Measurements from ENCODE around the gene NREP.
"Not testable (repeated sequence)": the region's sequence is repeated elsewhere in the genome, so short reads cannot be mapped to it uniquely, and the experiment has no call there.

The NREP gene

DNA sequence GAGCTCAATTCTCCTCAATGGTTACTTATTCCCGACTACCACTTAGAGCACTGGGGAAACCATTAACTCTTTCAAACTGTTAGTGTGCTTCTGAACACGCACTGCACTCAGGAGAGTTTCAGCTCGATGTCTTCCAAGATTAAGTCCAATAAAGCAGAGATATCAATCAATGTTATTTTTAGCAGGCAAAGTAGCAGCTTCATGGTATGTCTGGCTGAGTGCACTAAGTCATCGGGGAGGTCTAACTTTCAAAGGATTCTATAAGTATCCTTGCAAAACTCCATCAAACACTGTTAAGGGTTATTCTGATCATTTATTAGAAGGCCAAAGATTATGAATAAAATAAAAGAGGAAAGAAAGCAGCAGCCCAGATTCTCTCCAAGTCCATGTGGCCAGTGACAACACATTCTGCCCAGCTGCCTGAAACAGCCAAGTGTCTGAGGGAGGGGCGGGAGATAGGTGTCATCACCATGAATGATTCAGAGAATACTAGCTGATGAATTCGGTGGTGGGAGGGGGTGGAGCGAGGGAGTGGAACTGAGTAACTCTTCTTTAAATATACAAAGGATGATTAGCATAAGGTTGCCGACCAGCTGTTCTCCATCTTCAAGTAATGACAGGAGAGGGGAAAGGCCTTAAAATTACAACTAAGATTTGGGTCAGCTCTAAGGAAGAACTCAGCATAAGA lies 21.3 kb downstream of the NREP start:
- no peak for DNase-seq

DNA sequence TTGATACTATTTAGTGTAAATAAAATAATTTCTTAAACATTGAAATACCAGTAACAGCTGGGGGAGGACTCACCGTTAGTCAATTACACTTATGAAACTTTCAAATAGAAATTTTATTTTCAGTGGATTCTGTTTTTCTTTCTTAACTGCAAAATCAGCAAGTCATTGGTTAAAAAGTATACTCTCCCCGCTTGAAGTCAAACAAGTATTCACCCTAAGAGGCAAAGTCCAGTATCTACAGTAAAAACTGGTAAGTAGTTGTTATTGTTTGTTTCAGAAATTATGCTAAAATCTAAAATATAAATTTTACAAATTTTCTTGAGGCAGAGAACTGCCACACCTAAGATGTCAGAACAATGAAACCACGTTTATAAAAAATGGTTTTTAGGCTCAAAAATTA lies 22.4 kb downstream of the NREP start:
- no peak for DNase-seq

DNA sequence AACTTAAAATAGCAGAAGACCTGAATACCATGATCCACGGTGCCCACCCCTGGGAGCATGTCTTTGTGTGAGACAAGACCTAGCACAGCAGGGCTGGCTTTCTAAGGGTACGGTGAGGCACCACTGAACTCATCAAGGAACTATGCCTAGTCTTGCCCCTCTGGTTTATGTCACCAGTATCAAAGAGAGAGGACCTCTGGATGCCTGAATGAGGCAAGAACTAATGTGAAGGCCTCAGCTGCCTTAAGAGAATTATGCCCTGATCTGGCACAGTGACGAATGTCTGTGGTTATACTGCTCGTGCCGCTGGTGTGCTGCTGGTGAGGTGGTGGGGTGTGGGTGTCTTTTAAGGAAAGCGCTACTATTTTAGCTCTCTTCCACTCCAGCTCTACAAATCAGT lies 23.0 kb downstream of the NREP start:
- no peak for DNase-seq

DNA sequence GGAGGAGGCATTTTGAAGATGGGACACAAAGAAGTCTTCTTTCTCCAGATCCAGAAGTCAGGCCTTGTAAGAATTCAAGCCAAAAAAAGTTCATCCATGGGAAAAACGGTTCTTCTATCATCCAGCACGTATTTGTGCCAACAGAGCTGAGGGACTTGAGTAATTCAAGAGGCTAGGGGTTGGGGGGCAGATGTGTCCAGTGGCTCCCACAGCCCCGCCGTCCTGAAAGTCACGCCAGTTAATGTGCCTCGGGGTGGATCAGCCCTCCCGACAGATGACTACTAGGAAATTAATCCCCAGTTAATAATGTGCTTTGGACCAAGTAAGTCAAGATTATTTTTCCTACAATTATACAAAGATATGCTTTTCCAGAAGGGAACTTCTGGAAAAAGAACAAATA lies 23.4 kb downstream of the NREP start:
- no peak for DNase-seq

DNA sequence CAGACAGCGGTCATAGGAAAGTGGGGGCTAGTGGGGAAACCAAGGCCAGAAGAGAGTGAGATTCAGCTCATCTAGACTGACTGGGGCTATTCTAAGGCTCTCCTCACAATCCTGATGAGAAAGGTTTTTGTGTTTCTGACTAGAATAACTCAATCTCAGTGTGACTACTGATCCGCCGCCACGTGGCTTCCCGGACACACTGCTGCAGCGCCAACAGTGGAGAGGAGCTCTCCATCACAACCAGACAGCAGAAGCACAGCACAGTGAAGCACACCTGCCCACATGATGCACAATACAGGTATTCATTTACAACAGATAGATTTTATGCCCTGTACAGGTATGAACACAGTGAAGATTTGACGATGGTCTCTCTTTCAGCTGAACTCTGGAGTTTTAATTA lies 25.4 kb downstream of the NREP start:
- no peak for DNase-seq

DNA sequence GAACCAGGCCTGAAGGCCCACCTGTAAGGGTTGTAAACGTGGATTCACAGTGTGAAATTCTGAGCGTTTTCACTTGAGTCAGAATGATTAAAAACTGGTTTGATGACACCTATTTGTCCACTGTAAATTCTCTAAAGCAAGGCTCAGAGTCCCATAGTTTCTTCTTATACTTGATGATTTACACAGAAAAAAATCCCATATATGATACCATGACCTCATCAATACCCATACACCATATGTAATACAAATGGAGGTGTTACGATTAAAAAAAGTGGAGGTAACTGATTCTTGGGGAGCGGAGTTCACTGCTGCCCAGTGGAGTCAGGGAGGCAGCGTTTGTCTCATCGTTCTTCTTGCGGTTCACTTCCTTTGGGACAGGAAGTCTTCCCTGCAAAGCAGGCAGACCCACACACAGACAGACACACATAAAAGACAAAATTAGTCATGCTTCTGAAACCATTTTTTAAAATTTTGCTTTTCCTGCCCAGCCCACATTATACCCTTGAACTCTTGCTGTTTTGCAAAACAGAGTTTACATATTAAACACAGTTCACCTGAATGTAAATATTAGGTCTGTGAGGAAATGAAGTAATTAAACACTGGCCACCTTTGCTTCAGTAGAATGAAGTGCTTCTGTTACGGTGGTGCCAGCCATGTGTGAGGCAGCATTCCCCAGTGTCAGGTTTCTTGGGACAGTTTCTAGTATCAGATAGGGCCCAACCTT lies 26.2 kb downstream of the NREP start:
- no peak for DNase-seq

DNA sequence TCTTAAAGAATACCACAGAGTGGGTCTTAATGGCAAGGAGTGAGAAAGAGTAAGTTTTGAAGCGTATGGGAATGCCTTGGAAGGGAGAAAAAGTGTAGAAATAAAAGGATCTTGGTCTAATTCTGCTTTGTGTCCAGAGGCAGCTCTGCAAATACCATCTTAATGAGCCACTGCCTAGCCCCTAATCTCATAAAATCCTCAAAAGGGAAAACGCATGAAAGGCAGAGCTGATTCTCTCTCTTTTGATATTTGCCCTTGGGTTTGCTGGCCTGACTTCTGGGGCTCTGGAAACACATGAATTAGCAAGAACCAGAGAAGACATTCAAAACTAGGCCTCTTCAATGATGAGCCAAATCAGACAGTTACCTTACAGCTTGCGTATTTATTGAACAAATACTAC lies 28.1 kb downstream of the NREP start:
- DNase-seq: no peak

DNA sequence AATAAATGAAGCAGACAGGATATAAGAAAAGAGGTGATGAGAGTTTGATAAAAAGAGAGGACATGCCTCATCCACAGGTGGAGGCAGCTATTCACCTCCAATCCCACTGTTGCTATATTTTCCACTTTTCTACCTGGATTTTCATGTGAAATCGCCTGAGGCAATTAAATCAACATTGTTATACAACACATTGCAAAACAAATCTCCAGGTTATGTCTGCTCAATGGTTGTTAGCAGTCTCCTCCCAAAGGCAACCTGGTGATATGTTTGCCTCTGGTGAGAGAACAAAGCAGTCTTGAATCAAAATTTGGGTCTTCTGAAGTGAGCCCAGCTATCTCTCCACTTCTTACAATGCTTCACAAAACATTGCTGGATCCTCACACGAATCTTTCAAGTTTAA lies 30.0 kb downstream of the NREP start:
- DNase-seq: no peak

DNA sequence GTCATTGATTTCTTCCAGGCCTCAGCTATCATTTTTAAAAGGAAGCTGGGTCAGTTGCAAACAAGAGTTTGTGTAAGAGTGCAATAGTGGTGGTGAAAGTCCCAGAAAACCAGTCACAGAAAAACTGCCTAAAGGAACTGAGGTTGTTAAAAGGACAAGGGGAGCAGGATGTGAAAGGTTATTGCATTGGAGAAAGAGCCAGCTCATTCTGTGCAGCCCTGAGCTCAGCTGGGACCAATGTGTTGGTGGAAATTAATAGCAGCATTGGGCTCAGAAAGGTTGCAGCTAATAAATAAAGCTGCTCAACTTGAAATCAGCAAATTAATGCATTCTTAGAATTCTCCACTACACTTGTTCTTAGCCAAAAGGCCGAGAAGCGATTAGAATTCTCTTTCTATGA lies 34.9 kb downstream of the NREP start:
- DNase-seq: no peak

DNA sequence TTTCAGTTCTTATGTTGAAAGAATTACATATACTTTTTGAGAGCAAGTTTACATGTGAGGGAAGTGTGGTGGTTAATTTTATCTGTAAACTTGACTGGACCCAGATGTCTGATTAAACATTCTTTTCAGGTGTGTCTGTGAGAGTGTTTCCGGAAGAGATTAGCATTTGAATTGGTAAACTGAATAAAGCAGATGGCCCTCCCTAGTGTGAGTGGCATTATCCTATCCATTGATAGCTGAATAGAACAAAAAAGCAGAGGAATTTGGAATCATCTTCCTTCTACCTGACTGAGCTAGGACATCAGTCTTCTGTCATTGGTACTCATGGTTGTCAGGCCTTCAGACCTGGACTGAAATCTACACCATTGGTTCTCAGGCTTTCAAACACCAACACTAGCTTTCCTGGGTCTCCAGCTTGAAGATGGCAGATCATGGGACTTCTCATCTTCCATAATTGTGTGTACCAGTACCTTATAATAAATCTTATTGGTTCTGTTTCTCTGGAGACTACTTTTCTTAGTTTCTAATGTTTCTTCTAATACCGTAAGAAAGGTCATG lies 36.6 kb downstream of the NREP start:
- no peak for DNase-seq

DNA sequence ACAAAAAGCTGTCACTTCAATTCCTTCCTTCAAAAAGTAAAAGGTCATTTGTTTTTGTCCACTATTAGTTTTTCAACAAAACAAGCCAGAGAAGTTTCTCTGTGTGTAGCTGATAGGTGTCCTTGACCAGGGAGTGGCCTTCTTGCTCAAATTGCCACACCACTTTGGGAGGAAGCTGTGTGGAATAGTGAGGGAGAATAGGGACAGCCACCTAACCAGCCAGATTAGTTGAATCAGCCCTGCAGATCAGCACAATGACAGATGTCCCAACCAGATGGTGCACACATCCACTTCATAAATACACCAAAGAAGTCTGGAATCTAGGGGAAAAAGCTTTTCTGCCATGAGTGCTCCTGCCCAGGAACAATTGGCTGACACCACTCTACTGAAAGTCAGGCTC lies 37.2 kb downstream of the NREP start:
- no peak for DNase-seq

DNA sequence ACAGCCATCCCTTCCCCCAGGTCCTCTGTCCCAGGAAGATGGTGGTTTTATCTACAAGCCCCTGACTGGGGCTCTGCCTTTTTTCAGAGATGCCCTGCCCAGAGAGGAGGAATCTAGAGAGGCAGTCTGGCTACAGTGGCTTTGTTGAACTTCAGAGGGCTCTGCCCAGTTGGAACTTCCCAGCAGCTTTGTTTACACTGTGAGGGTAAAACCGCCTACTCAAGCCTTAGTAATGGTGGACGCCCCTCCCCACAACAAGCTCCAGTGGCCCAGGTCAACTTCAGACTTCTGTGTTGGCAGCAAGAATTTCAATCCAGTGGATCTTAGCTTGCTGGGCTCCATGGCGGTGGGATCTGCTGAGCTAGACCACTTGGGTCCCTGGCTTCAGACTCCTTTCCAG lies 40.2 kb downstream of the NREP start:
- DNase-seq: not testable (repeated sequence)

DNA sequence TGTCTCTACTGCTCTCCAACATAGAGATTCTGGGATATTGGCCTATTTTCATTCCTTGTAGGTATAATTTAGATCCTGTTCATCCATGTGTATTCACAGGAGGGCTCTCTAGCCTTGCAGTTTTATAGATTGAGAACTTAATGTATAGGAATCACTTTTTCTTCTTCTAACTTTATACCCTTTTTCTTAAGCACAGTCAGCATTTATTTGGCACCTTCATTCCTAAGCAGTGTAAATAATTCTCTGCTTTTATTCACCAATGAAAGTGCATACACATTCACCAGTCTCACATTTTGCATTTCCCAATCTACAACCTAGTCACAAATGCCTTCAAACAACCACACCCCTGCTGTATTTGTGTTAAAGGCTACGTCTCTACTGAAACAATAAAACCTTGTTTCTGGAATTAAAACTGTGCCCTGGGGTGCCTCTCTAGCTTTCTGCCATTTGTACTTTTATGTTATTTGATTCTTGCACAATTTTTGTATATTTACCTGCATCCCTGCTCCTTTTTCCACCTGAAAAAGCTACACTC lies 49.3 kb downstream of the NREP start:
- DNase-seq: no peak

DNA sequence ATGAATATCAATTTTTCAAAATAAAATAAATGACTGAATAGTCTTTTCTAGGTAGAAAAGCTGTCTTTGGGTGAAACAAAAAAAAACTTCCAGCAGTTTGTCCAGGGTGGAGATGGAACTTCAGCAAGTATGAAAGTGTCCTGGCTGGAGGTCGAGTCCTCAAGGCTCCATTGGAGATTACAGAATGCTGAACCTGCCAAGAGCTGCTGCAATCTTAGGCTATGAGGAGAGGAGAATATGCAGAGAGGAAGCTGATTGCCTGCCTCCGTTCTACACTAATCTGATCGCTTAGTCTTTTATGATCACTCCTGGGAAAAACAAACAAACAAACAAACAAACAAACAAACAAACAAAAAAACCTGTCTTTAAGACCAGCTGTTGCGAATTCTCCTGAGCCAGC lies 50.6 kb downstream of the NREP start:
- DNase-seq: no peak

DNA sequence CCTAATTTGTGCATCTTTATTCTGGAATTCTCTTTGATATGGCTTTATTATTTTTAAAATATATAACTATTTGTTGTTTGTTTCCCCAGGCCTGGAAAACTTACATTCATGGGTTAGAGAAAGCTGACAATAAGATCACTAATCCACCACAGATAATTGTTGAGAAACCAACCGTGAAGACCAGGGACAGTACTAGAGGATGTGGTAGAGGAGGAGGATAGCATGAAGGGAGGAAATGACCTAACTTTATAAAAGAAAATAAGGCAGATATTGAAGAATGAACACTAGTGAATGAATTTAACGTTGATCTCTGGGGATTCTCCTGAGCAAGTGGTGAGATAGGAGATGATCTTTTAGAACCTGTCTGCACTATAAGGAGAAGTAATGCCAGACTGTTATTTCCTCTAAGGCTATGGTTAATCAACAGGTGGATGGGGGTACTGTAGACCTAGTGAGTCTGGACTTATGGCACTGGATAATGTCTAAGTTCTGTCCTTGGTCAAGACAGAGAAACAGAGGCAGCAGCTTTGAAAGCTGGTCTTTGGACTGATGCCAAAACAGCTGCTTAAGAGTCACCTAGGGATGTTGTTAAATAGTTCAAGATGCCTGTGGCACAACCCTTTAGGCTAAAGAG lies 52.4 kb downstream of the NREP start:
- no peak for DNase-seq

DNA sequence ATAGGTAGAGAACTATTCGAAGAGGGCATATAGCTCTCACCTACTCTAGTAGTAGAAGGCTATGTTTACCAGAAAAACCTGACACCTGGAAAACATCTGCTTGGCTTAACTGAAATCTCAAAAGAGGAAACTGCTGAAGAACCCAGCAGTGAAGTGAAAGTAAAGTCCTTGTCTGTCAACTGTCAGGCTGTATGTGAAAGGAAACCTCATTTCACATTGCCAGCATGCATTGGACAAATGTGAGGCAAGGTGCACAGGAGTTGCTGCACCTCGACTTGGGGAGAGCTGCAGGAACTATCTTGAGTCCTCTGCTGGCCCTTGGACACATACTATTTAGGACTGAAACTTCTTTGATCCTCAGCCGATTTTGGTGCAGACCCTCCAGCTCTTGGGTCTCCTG lies 53.3 kb downstream of the NREP start:
- DNase-seq: no peak

DNA sequence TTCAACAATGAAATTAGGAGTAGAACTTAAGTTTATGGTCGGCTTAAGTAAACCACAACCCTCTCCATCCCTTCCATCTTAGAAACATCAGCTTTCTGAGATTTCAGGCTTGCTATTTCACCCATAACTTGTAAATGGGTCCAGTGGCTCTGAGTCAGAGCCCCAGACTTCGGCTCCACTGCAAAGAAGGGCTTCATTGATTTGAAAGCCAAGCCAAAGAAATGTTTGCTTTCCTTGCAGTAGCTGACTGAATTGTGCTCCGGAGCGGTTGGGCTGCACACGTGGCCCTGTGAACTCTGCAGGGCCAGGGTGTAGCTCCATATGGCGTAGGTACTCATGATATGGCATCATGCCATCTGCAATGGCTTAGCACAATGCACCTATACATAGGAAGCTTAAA lies 57.0 kb downstream of the NREP start:
- no peak for DNase-seq

DNA sequence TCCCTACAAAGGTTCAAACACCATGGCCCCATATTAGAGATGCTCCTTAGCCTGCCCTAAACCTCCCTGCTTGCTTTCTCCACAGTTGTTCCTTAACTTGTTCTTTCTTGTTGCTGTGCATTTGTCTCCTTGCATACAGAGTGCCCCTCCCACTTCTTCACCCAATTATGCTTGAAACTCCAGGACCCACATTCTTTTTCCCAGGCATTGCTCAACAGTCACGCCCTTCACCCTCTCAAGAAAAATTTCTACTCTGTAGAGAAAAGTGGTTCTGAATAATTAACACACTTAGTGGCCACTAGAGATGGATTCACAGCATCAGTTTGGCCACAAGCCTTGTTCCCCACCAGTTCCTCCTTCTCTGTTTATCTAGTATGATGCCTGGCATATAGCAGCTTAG lies 57.7 kb downstream of the NREP start:
- no peak for DNase-seq

DNA sequence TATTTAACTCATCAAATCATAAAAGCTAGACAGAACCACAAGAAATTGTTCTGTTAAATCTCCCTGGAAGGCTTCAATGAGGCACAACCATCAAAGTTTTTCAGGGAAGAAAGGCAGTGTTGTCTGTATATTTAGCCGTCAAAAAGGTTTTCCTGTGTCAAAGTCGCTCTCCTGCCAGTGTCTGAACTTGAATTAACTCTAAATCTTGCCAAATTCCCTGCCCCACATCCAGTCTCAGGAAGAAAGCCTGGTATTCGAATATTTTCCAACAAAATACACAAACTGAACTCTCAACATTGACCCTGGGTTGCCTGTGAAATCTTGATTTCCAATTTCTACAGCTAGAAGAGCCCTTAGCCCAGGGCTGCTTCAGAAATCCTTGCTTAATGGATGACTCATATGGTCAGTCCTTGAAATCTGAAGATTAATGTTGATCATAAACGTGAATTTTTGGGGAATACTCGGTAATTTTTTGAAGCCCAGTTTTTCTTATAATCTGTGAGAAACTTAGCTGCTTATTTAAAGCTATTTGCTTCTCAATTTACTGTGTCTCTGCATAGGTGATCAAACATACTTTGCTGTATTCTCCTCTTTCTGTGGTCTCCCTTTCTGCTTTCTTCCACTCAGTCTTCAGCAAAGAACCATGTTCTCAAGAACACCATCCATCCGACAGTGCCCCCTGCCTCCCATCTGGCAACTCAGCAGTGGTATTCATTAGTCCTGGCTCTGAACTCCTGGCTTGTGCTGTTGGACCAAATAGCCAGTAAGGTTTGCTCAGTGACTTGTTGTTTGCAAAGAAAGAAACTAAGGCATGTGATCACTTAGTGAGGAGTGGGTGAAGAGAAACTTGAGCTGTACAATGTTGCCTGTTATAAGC lies 58.9 kb downstream of the NREP start:
- no peak for DNase-seq

DNA sequence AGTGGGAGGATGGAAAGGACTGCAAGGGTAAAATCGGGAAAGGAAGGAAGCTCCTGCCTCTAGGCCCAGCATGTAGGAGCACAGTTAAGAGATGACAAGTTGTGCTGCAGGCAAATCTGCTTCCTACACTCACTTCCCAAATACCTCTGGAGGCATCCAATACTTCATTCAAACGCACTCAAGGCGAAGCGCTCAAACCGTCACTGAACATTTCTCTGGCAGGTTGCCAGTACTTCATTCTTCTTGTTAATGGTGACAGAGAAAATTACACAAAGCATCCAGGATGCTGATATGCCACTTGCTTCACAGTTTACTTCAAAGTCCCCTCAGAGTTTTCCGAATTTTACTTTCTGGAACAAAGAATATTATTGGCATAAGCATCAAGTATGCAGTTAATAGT lies 59.8 kb downstream of the NREP start:
- DNase-seq: peak; percentile 30

DNA sequence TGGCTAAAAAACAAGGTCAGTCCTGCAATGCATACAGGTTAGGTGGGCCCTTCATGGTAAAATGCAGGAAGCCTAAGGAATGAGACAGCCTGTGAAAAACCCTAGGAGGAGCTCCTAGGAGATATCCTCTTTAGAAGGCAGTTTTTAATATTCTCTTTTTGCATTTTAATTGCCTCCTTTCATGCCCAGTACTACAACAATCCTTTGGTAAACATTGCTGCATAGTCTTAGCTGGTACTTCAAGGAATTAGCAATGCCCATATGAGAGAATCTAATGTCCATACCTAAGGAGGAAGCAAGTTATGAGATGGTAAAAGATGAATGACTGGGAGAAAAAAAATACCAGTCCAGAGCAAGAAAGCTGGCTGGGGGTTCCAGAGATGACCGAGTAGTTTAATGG lies 61.0 kb downstream of the NREP start:
- DNase-seq: no peak

DNA sequence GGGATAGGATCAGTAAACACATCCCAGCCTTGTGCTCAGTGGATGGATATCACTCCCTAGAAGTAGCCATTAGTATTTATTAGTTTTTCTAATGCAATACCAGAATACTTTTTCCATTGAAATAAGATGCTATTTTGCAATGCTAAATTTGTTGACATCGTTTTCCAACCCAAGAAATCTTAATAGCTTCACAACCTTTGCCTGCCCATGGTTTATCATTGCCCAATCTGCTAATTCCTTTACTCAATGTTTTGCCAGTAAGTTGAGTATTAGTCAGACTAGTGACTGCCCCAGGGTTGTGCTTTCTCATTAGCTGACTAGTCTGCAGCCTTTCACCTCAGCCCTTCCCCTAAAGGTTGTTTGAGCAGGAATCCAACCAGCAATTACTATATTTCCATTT lies 62.9 kb downstream of the NREP start:
- DNase-seq: no peak

DNA sequence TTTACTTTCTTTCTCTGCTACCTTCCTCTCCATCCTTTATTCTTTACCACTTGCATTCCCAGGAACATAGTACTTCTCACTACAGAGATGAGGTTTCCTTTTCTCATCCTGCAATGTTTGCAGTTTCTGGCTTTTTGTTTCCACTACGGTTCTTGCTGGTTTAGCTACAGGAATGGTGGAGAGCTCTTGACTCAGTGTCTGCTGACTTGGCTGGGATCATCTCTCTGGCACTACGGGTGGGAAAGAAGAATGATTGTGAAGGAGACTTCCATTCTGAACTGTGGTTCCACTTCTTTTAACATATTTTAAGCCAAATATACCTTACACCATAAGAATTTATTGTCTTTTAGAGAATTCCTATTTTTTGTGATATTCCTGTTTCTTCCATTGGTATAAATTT lies 65.1 kb downstream of the NREP start:
- no peak for DNase-seq

Measured in NCI-H1436 (cell line).